ENCODE measurements around the gene ZNF169.
"Not testable (repeated sequence)": the region's sequence is repeated elsewhere in the genome, so short reads cannot be mapped to it uniquely, and the experiment has no call there.

Gene ZNF169

DNA sequence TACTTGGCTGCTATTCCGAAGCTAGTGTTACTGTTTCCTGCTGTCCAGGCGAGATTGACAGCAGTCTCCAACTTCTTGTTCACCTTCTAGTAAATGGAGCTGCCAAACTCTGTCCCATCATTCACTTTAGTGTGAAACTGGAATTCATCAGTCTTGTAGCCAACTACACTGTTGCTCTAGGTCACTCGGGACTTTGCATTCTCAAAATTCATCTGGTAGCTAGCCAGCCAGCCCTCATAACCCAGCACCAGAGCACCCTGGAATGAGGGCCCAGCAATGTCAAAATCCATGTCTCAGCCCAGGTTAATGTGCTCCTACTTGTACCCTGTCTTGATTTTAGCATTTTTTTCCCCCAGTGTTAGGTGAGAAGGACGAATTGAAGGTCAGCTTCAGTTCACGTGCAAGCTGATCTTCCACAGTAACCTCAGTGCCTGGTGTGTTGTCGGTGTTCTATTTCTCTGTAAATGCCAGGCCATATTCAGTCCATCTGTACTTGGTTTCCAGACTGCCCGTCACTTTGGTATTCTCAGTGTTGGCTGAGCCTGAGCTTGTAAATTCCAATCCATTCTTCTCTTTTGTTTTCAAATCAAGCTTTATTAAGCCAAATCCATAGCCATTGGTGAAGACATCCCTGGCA is 28.9 kb downstream of the ZNF169 start:
- no peak for DNase-seq

DNA sequence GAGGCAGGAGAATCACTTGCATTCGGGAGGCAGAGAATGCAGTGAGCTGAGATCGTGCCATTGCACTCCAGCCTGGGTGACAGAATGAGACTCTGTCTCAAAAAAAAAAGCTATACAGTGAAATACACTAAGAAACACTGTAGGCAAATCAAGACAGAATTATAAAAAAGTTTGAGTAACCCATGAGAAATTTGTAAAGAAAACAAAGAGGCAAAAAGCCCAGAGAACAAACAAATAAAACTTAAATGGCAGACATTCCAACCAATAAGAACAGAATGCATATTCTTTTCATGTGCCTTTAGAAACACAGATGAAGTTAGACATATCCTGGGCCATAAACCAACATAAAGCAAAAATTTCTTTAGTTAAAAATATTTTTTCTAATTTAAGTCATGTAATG is 30.6 kb downstream of the ZNF169 start:
- DNase-seq: no peak

DNA sequence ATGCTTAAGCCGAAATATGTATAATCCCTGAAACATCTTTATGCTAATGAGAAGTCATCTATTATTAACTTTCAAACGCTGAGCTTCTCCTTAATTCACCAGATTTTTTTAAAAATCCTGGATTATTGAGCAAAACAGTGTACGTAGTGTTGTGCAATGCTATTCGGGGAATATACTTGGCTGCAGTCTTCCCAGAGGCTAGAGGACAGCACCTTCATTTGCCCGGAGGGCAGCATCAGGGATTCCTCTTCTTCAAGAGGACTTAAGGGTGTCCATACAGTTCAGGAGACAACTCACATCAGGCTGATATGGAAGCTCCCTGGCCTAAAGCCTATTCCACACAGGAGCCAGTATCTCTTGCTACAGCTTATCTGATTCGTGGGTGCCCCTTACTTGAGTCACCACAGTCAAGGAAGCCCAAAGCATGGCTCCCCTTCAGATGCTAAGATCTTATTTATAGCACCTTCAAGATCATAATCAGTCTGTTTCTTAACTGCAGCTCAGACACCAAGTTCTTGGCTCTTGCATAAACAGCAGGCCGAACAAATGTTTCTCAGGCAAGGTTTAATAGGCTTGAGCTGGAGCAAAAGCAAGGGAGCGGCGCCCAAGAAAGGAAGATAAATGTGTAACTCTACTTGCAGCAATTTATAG is 40.0 kb downstream of the ZNF169 start:
- DNase-seq: no peak

DNA sequence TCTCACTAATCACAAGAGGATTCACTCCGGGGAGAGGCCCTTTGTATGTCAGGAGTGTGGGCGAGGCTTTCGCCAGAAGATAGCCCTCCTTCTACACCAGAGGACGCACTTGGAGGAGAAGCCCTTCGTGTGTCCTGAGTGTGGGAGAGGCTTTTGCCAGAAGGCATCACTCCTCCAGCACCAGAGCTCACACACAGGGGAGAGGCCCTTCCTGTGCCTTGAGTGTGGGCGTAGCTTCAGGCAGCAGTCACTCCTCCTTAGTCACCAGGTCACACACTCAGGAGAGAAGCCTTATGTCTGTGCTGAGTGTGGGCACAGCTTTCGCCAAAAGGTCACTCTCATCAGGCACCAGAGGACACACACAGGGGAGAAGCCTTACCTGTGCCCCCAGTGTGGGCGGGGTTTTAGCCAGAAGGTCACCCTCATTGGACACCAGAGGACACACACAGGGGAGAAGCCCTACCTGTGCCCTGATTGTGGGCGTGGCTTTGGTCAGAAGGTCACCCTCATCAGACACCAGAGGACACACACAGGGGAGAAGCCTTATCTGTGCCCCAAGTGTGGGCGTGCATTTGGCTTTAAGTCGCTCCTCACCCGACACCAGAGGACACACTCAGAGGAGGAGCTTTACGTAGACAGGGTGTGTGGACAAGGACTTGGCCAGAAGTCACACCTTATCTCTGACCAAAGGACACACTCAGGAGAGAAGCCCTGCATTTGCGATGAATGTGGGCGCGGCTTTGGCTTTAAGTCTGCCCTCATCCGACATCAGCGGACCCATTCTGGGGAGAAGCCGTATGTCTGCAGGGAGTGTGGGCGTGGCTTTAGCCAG is 41.6 kb downstream of the ZNF169 start:
- no peak for DNase-seq

DNA sequence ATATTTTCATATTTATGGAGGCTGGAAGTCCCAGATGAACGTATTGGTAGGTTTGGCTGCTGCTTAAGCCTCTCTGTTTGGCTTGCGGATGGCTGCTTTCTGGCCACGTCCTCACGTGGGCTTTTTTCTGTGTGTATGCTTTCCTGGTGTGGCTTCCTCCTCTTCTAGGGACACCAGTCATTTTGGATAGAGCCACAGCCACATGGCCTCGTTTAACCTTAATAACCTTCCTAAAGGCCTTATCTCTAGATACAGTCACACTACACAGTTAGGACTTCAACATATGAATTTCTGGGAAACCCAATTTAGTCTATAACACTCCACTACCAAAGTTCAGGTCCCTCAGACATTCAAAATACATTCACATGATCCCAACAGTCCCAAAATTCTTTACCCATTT is 42.5 kb downstream of the ZNF169 start:
- DNase-seq: no peak

DNA sequence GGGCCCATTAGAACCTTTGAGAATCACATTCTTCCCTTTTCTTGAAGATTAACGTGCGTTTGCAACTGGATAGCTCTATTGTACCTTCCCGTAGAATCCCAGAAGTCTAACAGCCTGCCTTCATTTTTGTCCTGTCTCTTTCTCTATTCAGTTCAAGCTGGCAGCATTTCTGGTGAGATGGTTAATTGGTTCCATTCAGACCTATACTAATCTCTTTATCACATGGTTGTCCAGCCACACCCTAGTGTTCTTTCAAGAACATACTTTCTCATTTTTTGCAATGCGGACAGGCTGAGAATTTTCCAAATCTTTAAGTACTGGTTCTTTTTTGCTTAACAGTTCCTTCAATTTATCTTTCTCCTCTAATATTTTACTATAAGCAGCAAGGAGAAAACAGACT is 43.3 kb downstream of the ZNF169 start:
- no peak for DNase-seq

DNA sequence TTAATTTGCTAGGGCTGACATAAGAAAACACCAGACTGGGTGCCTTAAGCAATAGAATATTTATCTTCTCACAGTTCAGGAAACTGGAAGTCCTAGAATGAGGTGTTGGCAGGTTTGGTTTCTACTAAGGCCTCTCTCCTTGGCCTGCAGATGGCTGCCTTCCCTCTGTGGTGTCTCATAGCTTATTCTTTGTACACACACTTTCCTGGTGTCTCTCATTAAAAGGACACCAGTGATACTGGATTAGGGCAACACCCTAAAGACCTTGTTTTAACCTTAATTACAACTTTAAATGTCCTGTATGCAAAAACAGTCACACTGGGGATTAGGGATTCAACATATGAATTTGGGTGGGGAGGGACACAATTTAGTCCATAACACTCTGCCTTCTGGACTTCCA is 44.2 kb downstream of the ZNF169 start:
- DNase-seq: no peak

DNA sequence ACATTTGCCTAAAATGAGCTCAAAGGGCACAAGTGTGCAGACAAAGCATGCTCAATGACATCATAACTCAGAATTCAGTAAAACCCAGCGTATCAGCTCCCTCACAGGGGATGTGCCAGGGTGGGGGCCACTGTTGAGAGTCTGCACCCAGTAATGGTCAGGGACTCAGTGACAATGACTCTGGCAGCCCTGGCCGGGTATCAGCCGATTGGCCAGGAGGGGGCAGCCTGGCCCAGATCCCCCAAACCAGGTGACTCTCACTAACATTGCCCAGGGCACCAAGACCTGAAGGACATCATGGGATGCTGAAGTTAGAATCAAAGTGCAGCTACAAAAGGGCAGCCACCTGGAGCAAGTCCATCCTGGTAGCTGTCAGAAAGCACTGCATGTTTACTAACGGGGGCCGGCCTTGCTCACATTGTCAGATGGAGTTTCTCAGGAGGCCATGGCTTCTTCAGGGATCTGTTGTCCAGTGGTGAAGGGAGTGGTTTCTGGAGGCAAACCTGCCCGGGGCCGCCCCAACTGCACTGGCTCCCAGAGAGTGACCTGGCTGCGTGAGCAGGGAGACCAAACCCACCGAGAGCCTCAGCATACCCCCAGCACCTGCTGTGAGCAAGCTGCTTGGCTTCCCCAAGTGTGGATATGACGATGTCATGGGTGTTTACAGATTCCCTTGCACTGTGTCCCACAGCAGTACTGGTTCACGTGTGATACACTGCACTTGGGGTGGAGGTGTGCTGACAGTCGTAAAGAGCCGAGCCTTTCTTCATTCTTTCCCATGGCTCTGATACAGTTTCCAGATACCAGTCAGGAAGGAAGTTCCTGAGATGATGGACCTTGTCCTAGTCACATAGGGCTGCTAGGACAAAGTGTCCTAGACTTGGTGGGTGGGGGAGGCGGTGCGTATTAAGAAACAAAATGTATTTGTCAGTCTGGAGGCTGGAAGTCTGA is 56.2 kb downstream of the ZNF169 start:
- DNase-seq: not testable (repeated sequence)

DNA sequence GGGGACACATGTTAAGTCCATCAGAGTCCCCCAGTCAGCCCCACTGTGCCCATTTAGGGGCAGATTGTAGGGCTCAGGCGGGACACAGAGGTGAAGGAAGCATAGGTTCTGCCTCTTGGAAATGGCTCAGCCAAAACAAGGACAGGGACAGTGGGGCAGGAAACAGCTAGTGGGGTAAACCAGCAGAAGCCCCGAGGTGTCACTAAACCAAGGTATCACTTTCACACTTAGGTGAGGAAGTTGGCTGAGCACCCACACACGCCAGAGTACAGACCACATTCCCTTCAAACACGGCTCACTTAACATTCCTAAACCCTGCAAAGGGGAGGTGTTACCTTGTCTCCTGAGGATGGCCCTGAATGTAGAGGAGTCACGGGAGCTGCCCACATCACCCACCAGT is 57.1 kb downstream of the ZNF169 start:
- DNase-seq: not testable (repeated sequence)

DNA sequence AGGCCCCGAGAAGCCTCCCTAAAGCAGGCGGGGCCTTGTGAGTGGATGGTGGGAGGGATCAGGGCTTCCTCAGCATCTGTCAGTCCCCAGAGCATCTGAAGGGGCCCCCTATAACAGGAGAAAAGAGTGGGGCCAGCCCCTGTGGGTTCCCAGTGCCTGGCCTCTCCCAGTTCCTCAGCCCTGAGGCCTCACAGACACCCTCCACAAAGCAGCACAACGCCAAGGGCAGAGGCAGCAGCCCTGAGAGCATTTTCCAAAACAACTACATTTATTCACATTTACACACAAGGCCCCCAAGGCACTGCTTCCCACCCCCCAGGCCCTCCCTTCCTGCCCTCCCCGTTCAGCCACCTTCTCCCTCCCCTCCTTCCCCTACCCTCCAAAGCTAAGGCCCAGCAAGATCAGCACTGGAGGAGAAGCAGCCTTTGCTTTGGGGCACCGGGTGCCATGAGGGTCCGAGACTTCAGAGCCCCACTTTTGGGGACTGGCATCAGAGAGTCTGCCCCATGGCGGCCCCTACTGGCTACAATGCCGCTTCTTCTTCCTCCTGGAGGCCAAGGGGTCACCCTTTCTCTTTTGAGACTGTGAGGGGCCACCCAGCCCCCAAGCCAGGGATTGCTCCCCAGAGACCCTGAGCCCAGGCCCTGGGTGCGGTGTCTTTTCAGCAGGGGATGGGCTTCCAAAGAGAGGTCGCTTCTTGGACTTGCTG is 59.0 kb downstream of the ZNF169 start:
- DNase-seq: not testable (repeated sequence)

DNA sequence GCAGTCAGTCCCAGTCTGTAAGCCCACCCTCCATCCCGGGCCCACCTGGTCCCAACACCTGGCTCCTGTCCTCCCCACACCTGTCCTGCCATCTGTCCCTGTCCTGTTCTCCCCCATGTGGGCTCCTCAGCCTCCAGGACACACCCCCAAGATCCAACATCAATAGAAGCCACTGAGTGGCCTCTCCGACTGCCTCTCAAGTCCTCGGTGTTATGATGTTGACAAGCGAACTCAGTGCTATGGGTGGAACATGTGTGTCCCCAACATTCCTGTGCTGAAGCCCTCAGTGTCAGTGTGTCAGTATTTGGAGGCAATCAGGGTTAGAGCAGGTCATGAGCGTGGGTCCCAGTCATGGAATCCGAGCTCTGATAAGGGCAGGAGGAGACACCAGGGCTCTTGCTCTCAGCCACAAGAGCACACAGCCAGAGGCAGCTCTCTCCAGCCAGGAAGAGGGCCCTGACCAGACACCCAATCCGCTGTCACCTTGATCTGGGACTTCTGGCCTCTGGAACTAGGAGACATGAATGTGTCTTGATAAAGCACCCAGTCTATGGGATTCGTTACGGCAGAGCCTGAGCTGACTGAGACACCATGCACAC is 63.3 kb downstream of the ZNF169 start:
- not testable (repeated sequence) for DNase-seq

DNA sequence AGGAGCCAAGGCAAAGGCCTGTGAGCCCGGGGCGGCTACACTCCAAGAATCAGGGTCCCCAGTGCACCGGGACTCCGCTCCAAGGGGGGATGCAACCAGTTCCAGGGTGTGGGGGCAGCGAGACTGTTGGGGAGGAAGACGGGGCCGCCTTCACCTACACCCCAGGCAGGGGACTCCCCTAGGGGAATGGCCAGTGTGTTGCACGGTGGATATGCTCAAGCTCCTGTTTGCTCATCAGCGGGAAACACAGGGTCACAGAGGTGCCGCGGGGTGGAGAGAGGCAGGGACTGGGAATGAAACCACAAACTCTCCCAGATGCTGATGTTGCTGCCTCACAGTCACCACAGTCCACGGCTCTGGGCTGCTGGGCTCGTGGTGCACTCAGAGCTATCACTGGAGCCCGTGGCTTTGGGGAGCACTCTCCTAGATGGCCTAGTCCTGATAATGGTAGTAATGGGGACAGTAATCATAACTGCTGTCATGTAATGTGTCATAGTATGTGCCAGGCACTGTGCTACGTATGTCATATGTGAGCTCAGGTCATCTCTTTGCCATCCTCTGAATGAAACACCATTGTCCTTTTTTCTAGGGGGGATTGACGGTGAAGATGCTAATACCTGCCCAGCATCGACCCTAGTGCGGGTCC is 64.2 kb downstream of the ZNF169 start:
- not testable (repeated sequence) for DNase-seq

DNA sequence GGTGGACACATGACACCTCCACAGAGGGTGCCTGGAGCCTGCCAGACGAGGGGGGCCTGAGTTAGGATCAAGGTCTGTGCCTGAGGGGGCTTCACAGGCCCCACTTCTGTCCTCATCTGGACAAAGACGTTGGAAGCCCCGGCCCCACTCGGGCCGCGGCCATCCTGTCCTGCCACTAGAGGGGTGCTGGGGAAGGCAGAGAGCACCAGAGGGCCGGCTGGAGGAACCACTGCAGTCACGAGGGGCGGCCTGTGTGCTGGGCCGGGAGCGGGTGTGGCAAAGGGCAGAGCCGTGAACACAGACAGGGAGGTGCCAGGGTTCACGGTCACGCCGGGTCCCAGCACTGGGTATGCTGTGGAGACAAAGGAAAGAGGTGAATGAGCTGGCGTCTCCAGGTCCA is 66.5 kb downstream of the ZNF169 start:
- not testable (repeated sequence) for DNase-seq

DNA sequence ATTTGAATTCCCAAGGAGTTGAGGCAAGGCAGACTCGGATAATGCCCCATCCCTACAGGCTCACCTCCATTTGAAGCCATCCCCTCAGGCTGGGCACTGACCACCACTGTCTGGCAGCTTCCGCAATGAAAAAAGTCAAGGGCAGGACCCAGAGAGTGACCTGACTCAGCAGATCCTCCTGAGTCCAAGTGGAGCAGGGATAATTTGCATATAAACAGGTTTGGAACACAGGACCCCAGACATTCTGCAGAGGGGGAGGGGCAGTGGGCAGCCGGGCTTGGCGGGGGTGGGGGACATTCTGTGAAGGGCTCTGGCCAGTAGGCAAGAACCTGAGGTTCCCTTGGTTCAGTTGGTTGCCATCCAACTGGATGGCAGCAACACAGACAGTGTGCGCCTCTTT is 69.4 kb downstream of the ZNF169 start, which contains the start of gene NUTM2F:
TSS of gene NUTM2F (minus strand) at position 101 of the 400 bp plus-strand sequence. CDS start at position 80, 21 bp downstream.
- not testable (repeated sequence) for DNase-seq

DNA sequence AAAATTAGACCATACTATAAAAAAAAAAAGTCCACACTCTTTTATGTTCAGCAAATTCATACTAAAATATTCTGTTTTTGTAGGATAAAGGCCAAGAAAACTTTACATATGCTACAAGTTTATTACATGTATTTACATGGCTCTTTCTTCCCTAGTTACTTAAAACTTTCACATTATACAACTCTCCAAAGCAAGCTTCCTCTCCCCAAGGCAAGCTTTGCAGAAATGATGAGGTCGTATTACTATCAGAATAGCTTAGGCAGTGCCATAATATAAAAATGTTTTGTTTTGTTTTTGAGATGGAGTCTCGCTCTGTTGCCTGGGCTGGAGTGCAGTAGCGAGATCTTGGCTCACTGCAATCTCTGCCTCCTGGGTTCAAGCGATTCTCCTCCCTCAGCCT is 77.3 kb downstream of the ZNF169 start:
- not testable (repeated sequence) for DNase-seq

DNA sequence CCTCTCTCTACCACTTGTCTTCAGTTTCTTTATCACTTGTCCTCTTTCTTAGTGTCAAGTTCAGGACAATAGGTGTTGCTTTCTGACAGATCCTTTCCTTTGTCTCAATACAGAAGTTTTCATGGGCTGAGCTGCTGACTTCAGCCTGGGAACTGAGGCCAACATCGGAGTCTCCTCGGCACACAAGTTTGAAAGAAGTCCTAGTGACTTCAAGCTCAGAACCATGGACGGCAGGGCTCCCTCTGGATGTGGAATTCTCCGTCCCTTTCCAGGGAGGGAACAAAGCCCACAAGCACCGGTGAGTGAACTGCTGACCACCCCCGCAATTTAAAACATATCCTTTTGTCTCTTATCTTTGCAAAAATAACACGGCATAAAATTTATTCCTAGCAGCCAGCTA is 79.6 kb downstream of the ZNF169 start:
- not testable (repeated sequence) for DNase-seq

DNA sequence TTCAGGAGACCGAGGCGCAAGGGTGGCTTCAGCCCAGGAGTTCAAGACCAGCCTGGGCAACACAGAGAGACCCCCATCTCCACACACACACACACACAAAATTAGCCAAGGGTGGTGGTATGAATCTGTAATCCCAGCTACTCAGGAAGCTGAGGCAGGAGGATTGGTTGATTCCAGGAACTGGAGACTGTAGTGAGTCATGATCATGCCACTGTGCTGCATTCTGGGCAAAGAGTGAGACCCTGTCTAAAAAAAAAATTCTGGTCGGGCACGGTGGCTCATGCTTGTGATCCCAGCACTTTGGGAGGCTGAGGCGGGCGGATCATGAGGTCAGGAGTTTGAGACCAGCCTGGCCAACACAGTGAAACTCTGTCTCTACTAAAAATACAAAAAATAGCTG is 80.6 kb downstream of the ZNF169 start:
- not testable (repeated sequence) for DNase-seq

DNA sequence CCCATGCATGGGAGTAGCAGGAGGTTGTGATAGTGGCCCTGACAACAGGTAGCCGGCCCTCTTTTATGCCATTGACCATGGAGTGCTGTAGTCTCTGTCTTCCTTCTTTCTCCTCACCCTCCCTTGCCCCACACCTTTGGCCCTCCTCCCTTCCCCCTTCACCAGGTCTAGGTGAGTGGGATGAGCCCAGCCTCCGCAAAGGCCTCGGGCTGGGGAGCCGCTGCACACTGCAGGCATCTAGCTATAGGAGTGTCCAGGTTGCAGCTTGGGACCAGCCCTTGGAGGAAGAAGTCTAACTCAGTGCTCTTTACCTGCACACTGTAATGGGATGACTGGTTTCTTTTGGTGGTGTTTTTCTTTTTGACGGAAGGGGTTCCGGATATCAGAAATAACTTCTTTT is 81.7 kb downstream of the ZNF169 start:
- DNase-seq: not testable (repeated sequence)

DNA sequence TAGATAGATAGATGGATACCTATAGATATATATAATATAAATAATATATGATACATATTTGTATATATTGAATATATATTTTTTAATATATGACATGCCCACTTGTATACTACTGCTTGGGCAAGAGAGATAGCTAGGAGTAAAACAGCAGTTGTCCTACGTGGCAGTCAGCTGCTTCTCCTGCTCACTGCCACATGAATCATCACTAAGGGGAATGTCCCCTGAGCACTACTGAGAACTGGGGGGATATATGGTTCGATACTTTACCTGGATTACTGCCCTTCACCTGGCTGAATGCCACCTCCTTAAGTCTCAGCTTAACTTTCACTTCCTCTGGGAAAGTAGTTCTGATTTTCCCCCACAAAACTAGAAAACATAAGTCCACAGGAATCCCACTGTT is 82.6 kb downstream of the ZNF169 start:
- not testable (repeated sequence) for DNase-seq

DNA sequence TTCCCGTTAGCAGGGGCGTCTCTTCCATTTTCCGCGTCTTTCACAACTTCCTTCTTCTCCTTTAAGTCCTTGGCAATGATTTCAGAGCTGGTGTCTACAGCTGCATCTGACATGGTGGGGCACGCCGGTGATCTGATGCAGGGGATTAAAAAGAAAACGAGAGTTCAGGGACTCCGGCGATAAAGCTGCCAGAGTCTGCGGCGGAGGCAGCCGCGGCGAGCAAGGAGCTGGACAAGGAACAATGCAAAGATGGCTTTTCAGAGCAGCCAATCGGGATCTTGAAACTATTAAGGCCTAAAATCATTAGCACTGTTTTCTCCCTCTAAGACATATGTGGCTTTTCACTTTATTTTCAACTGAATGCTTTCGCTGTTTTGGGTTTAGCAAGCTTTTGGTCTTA is 88.4 kb downstream of the ZNF169 start:
- not testable (repeated sequence) for DNase-seq

DNA sequence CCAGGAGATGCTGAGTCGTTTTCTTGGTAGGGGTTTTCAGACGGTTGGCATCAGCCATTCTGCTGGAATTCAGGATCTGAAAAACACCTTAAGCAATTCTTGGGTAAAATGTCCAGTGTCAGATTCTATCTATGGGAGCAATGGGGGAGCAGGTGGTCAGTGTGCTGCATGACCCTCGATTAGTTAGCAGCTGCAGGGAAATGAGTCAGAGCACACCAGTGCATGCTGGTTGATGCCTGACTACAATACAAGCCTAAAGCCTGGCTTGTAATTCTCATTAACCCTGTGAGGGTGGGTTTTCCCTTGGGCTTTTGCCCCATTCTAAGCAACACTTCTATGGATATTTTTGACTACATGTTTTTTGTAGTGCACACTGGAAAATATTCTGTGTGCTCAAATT is 89.7 kb downstream of the ZNF169 start:
- DNase-seq: not testable (repeated sequence)
